PFSK-1 (cell line): Measurements from ENCODE around the gene SIRT7.

ENCODE experiments used
- FOXP2 ChIP-seq: optimal IDR thresholded peaks from 2 replicates; pipeline ENCODE3; 2011; ENCODE audit warnings: borderline replicate concordance, control low read depth, inconsistent platforms; ENCODE audit not compliant: insufficient read depth; ENCODE audit errors: extremely low read length, extremely low read depth
- POLR2AphosphoS5 ChIP-seq: IDR thresholded peaks from 2 replicates; pipeline ENCODE4 v1.6.1; 2012; ENCODE audit warnings: low read depth, mild to moderate bottlenecking, control low read depth, low read length, moderate library complexity
- REST ChIP-seq, 2 experiments: IDR thresholded peaks; 2 replicates each; pipeline versions ENCODE4 v1.6.1 to v1.8.0; 2011 to 2012; ENCODE audit warnings: low read depth in 2 of 2, low read length in 2 of 2, control low read depth in 1 of 2, inconsistent platforms in 1 of 2, mild to moderate bottlenecking in 1 of 2, moderate library complexity in 1 of 2; ENCODE audit not compliant: insufficient read depth in 1 of 2
- SIN3A ChIP-seq: IDR thresholded peaks from 2 replicates; pipeline ENCODE4 v1.6.1; 2012; ENCODE audit warnings: mild to moderate bottlenecking, low read length, moderate library complexity, borderline replicate concordance; ENCODE audit not compliant: insufficient read depth
- TAF1 ChIP-seq: IDR thresholded peaks from 2 replicates; pipeline ENCODE4 v1.6.1; 2012; ENCODE audit warnings: low read length, control low read depth, borderline replicate concordance; ENCODE audit not compliant: insufficient read depth

Gene SIRT7

GRCh38 chr17:81903415-81903831, 14.6 kb downstream of the SIRT7 start:
- TF ChIP-seq REST (IDR thresholded peaks at IDR 0.05; ENCODE audit: insufficient read depth in 1 of 2, low read depth in 2 of 2, low read length in 2 of 2), result no peak

GRCh38 chr17:81902653-81903414, 15.1 kb downstream of the SIRT7 start:
- TF ChIP-seq POLR2AphosphoS5 (no peak), TAF1 (no peak), REST (IDR thresholded peaks at IDR 0.05; ENCODE audit: insufficient read depth in 1 of 2, low read depth in 2 of 2, low read length in 2 of 2) (no peak), FOXP2 (no peak), SIN3A (no peak)

GRCh38 chr17:81902023-81902652, 15.8 kb downstream of the SIRT7 start, which contains the start of gene NPB:
Gene NPB (plus strand): TSS chr17:81902238. CDS start chr17:81902278, 40 bp downstream.
- TF ChIP-seq TAF1, result no peak
- no peak for TF ChIP-seq SIN3A
- TF ChIP-seq REST (IDR thresholded peaks at IDR 0.05; ENCODE audit: insufficient read depth in 1 of 2, low read depth in 2 of 2, low read length in 2 of 2), result no peak
- TF ChIP-seq FOXP2, result no peak
- TF ChIP-seq POLR2AphosphoS5, result no peak

GRCh38 chr17:81901167-81902022, 16.6 kb downstream of the SIRT7 start:
- TF ChIP-seq SIN3A (no peak), TAF1 (no peak)

GRCh38 chr17:81900181-81900820, 17.7 kb downstream of the SIRT7 start:
- TF ChIP-seq POLR2AphosphoS5, result no peak
